ENCODE data around the gene FAM81B.
"Not testable (repeated sequence)": the region's sequence is repeated elsewhere in the genome, so short reads cannot be mapped to it uniquely, and the experiment has no call there.

FAM81B gene, protein sequence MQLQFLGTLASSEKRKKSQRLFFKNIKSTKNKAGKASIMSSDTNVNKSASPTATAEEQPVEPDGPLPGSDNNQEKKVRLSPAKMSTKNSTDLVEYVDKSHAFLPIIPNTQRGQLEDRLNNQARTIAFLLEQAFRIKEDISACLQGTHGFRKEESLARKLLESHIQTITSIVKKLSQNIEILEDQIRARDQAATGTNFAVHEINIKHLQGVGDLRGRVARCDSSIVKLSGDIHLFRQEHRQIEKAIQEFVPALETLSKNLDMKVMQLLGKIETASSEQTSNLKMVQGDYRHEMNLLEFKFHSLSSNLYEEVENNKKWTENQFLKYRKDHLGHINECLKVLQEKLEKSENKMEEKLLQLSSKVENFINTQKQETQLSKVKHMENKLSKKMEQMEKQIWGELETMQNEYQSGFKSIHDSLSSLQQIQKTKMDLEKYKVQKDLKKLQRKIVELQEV

DNA sequence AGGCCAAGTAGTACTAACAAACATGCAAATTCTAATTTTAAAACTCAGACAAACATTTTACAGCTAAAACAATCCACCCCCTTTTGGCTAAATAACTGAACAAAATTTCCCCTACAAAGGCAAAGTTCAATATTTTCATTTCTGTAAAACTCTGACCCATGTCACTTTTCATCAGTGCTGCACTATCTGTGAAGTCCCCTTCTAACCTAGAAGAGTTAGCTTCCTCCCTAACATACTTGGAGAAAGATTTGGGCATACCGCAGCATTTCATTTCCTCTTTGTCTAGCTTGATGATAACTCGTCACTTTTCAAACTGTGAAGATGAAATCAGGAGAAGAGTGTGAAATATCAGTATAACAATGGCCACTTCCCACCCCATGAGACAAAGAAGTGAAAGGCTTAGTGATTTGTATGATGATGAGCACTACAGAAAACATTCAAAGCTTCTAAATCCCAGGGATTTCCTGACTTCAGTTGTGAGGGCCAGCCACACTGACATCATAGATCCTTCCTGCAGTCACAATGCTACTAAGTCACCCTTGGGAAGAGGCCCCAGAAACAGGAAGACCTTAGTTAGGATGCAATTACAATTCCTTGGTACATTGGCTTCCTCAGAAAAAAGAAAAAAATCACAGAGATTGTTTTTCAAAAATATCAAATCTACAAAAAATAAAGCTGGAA is at the start of gene FAM81B:
TSS of gene FAM81B (plus strand) at position 555 of the 681 bp plus-strand sequence. CDS start at position 579, 24 bp downstream.
- Histone ChIP-seq H3K36me3 (ENCODE audit: control insufficient read depth, insufficient read depth, low read length, severe bottlenecking) (no peaks in the 10 kb centered on the region), H3K27me3 (replicated peaks; ENCODE audit: control insufficient read depth, insufficient read depth, low read length) (peaks cover 7% of the 10 kb centered on the region), H3K9me3 (ENCODE audit: control insufficient read depth, low read length) (no peaks in the 10 kb centered on the region), H3K4me1 (ENCODE audit: control insufficient read depth, insufficient read depth, low read length) (no peaks in the 10 kb centered on the region), H3K4me3 (ENCODE audit: low read length) (no peak within 1 kb of the TSS), H3K9ac (ENCODE audit: low read length) (no peak within 1 kb of the TSS)
- peak; percentile 7 for DNase-seq (ENCODE audit: low read depth)

DNA sequence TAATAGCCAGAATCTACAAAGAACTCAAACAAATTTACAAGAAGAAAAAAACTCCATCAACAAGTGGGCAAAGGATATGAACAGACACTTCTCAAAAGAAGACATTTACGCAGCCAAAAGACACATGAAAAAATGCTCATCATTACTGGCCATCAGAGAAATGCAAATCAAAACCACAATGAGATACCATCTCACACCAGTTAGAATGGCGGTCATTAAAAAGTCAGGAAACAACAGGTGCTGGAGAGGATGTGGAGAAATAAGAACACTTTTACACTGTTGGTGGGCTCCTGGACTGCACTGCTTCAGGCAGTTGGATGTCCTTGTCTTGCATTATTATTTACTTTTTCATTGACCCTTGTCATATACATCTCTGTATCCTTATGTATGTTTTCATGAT is 49.7 kb upstream of the FAM81B start:
- not testable (repeated sequence) for H3K4me3 ChIP-seq (ENCODE audit: low read length); H3K9ac ChIP-seq (ENCODE audit: low read length); H3K27me3 ChIP-seq (replicated peaks; ENCODE audit: control insufficient read depth, insufficient read depth, low read length)

DNA sequence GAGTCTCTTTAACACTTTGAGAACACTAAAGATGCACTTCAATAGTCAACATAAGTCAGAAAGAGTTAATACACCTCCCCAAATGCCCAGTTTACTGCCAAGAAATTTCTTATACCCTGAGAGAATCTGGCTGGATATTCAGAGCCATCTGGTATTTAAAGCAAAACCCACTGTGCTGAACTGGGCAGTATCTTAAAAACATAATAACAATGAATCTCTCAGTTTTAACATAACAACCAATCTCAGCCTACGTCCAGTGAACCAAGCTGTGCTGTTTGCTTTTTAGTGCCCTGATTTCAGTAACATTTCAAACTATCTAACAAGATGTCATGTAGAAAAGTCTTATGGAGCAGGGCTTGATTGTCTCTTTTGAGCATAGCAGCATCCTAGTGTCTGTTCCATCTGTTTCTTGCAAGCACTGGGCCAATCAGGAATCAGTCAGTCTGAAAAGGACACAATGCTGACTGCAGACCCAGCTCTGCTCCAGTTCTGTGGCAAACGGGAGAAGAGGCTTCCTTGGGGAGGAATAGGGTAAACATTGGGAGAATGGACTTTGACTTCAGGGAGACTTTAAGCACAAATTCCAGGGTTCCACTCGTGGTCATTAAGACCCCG is 43.6 kb upstream of the FAM81B start:
- H3K9ac ChIP-seq (ENCODE audit: low read length): no peak overlapping the region
- H3K36me3 ChIP-seq (ENCODE audit: control insufficient read depth, insufficient read depth, low read length, severe bottlenecking): no peaks in the 10 kb centered on the region
- peaks cover 7% of the 10 kb centered on the region for H3K27me3 ChIP-seq (replicated peaks; ENCODE audit: control insufficient read depth, insufficient read depth, low read length)
- H3K4me1 ChIP-seq (ENCODE audit: control insufficient read depth, insufficient read depth, low read length): no peaks in the 10 kb centered on the region
- no peak overlapping the region for H3K4me3 ChIP-seq (ENCODE audit: low read length)
- no peak for DNase-seq (ENCODE audit: low read depth)
- peaks cover 4% of the 10 kb centered on the region for H3K9me3 ChIP-seq (ENCODE audit: control insufficient read depth, low read length)

More for the DNA sequence above, 49.7 kb upstream of the FAM81B start:
- not testable (repeated sequence) for H3K9me3 ChIP-seq (ENCODE audit: control insufficient read depth, low read length); H3K4me1 ChIP-seq (ENCODE audit: control insufficient read depth, insufficient read depth, low read length); H3K36me3 ChIP-seq (ENCODE audit: control insufficient read depth, insufficient read depth, low read length, severe bottlenecking); DNase-seq (ENCODE audit: low read depth)

GRCh38 chr5:95350631-95351030 is 40.5 kb upstream of the FAM81B start:
- Histone ChIP-seq H3K4me3 (ENCODE audit: low read length) (no peak overlapping the region), H3K9ac (ENCODE audit: low read length) (no peak overlapping the region), H3K36me3 (ENCODE audit: control insufficient read depth, insufficient read depth, low read length, severe bottlenecking) (no peaks in the 10 kb centered on the region), H3K27me3 (replicated peaks; ENCODE audit: control insufficient read depth, insufficient read depth, low read length) (peaks cover 7% of the 10 kb centered on the region), H3K9me3 (ENCODE audit: control insufficient read depth, low read length) (peaks cover 4% of the 10 kb centered on the region), H3K4me1 (ENCODE audit: control insufficient read depth, insufficient read depth, low read length) (no peaks in the 10 kb centered on the region)
- DNase-seq (ENCODE audit: low read depth): no peak

DNA sequence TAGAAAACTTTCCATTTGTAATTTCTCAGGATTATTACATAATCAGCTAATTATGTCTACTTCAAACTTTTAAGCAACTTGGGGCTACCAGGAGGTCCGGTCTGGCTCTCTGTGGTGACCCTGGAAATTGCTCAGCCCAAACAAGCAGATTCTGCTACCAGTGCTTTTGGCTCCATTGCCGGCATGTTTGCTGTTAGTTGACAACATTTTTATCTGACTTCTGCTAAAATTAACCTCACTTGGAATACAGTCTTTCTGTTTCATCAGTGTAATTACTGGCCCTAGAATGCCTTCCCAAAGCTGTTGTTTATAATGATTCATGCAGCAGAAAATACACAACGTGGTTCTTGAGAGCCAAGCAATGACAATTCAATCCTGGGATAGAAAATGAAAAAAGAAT is 38.5 kb upstream of the FAM81B start:
- DNase-seq (ENCODE audit: low read depth): no peak
- no peaks in the 10 kb centered on the region for H3K4me1 ChIP-seq (ENCODE audit: control insufficient read depth, insufficient read depth, low read length)
- no peak overlapping the region for H3K4me3 ChIP-seq (ENCODE audit: low read length)

DNA sequence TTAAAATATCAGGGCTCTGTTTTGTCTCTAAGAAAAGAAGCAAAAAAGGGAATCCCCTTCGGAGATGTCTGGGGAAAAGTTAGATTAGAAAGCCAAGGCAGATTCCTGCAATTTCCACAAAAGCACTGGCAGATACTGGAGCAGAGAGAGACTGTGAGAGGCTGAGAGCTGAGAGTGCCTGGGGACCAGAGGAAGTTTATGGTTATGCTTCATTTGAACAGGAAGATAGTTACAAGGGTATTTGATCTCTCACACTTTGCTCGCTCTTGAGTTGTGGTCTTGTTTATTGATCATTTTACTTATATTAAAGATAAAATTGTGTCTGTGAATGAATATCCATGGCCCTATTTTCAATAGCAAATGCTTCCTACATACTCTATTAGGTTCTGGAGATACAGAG is 32.8 kb upstream of the FAM81B start:
- no peaks in the 10 kb centered on the region for H3K27me3 ChIP-seq (replicated peaks; ENCODE audit: control insufficient read depth, insufficient read depth, low read length)
- no peak overlapping the region for H3K9ac ChIP-seq (ENCODE audit: low read length)
- no peaks in the 10 kb centered on the region for H3K4me1 ChIP-seq (ENCODE audit: control insufficient read depth, insufficient read depth, low read length)
- no peaks in the 10 kb centered on the region for H3K36me3 ChIP-seq (ENCODE audit: control insufficient read depth, insufficient read depth, low read length, severe bottlenecking)
- H3K4me3 ChIP-seq (ENCODE audit: low read length): no peak overlapping the region
- peaks cover 4% of the 10 kb centered on the region for H3K9me3 ChIP-seq (ENCODE audit: control insufficient read depth, low read length)
- DNase-seq (ENCODE audit: low read depth): no peak

More for the DNA sequence above, 38.5 kb upstream of the FAM81B start:
- Histone ChIP-seq H3K9me3 (ENCODE audit: control insufficient read depth, low read length) (peaks cover 4% of the 10 kb centered on the region), H3K27me3 (replicated peaks; ENCODE audit: control insufficient read depth, insufficient read depth, low read length) (peaks cover 5% of the 10 kb centered on the region), H3K36me3 (ENCODE audit: control insufficient read depth, insufficient read depth, low read length, severe bottlenecking) (no peaks in the 10 kb centered on the region), H3K9ac (ENCODE audit: low read length) (no peak overlapping the region)

DNA sequence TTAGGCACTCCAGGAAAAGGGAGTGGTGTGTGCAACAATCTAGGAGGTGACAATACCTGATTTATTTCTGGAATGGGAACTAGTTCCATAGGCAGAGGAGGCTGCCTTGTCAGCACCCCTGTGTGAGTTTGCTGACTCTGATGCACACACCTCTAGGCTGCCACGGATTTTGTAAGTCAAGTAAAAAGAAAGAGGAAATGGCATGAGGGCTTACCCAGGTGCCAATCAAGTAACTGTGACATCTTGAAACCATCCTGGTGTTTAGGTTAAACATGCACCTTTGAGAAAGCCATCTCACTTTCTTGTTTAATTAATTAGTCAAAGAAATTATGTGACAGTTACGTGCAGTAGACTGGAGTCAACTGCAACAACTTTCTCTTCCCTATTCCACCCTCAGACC is 32.3 kb upstream of the FAM81B start:
- no peaks in the 10 kb centered on the region for H3K27me3 ChIP-seq (replicated peaks; ENCODE audit: control insufficient read depth, insufficient read depth, low read length)
- no peak for DNase-seq (ENCODE audit: low read depth)
- no peak overlapping the region for H3K4me3 ChIP-seq (ENCODE audit: low read length)
- no peak overlapping the region for H3K9ac ChIP-seq (ENCODE audit: low read length)
- H3K4me1 ChIP-seq (ENCODE audit: control insufficient read depth, insufficient read depth, low read length): no peaks in the 10 kb centered on the region
- no peaks in the 10 kb centered on the region for H3K36me3 ChIP-seq (ENCODE audit: control insufficient read depth, insufficient read depth, low read length, severe bottlenecking)
- peaks cover 9% of the 10 kb centered on the region for H3K9me3 ChIP-seq (ENCODE audit: control insufficient read depth, low read length)

DNA sequence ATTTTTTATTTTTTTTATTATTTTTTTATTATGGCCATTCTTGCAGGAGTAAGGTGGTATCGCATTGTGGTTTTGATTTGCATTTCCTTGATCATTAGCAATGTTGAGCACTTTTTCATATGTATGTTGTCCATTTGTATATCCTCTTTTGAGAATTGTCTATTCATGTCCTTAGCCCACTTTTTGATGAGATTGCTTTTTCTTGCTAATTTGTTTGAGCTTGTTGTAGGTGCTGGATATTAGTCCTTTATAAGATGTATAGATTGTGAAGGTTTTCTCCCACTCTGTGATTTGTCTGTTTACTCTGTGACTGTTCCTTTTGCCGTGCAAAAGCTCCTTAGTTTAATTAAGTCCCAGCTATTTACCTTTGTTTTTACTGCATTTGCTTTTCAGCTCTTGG is 30.5 kb upstream of the FAM81B start:
- H3K27me3 ChIP-seq (replicated peaks; ENCODE audit: control insufficient read depth, insufficient read depth, low read length); H3K4me3 ChIP-seq (ENCODE audit: low read length); H3K9ac ChIP-seq (ENCODE audit: low read length); H3K4me1 ChIP-seq (ENCODE audit: control insufficient read depth, insufficient read depth, low read length); H3K36me3 ChIP-seq (ENCODE audit: control insufficient read depth, insufficient read depth, low read length, severe bottlenecking); DNase-seq (ENCODE audit: low read depth): not testable (repeated sequence)
- H3K9me3 ChIP-seq (ENCODE audit: control insufficient read depth, low read length): peaks cover 11% of the 10 kb centered on the region

GRCh38 chr5:95365302-95366095 is 25.7 kb upstream of the FAM81B start:
- DNase-seq (ENCODE audit: low read depth): no peak
- no peak overlapping the region for H3K9ac ChIP-seq (ENCODE audit: low read length)

DNA sequence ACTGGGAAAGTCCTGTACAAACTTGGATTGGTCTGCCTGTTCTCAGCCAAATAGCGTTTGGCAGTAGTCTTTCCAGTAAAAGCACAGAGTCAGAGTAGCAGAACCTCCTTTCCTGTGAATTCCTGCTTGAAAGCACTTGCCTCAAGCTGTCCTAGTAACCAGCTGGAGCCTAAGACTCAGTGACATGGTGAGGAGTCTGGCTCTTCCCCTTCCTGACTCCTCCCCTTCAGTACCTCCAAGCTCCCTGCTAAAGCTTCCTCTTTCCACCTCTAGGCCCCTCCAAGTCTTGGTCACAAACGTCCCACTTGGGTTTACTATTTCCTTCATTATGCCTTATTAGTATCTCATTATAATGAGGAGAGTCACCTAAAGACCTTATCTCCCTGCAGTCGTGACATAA is 21.4 kb upstream of the FAM81B start:
- H3K4me3 ChIP-seq (ENCODE audit: low read length): no peak overlapping the region
- peaks cover 4% of the 10 kb centered on the region for H3K27me3 ChIP-seq (replicated peaks; ENCODE audit: control insufficient read depth, insufficient read depth, low read length)
- H3K4me1 ChIP-seq (ENCODE audit: control insufficient read depth, insufficient read depth, low read length): no peaks in the 10 kb centered on the region
- no peaks in the 10 kb centered on the region for H3K9me3 ChIP-seq (ENCODE audit: control insufficient read depth, low read length)
- no peaks in the 10 kb centered on the region for H3K36me3 ChIP-seq (ENCODE audit: control insufficient read depth, insufficient read depth, low read length, severe bottlenecking)
- H3K9ac ChIP-seq (ENCODE audit: low read length): no peak overlapping the region
- no peak for DNase-seq (ENCODE audit: low read depth)

More at GRCh38 chr5:95365302-95366095, 25.7 kb upstream of the FAM81B start:
- H3K9me3 ChIP-seq (ENCODE audit: control insufficient read depth, low read length): peaks cover 11% of the 10 kb centered on the region
- H3K4me1 ChIP-seq (ENCODE audit: control insufficient read depth, insufficient read depth, low read length): no peaks in the 10 kb centered on the region
- no peak overlapping the region for H3K4me3 ChIP-seq (ENCODE audit: low read length)
- H3K27me3 ChIP-seq (replicated peaks; ENCODE audit: control insufficient read depth, insufficient read depth, low read length): no peaks in the 10 kb centered on the region
- H3K36me3 ChIP-seq (ENCODE audit: control insufficient read depth, insufficient read depth, low read length, severe bottlenecking): no peaks in the 10 kb centered on the region

DNA sequence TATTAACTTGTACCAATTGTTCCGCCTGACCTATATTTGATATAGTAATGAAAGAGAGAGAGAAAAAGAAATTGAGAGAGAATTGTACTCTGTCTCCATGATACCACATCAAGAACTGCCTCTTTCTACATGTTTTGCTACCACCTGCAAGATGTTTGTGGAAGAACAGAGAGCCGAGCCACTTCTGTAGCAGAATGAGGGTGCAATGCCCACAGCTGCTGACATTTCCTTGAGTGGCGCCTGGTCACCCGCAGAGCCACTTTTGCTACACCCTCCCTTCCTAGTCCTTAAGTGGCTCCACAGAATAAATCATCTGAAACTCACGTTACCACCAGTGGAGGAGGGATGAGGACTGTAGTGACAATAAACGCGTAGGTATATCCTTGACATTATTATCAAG is 17.1 kb upstream of the FAM81B start:
- Histone ChIP-seq H3K4me1 (ENCODE audit: control insufficient read depth, insufficient read depth, low read length) (no peaks in the 10 kb centered on the region), H3K27me3 (replicated peaks; ENCODE audit: control insufficient read depth, insufficient read depth, low read length) (peaks cover 4% of the 10 kb centered on the region), H3K9ac (ENCODE audit: low read length) (no peak overlapping the region), H3K36me3 (ENCODE audit: control insufficient read depth, insufficient read depth, low read length, severe bottlenecking) (no peaks in the 10 kb centered on the region), H3K9me3 (ENCODE audit: control insufficient read depth, low read length) (no peaks in the 10 kb centered on the region), H3K4me3 (ENCODE audit: low read length) (no peak overlapping the region)
- DNase-seq (ENCODE audit: low read depth): no peak
